IPS DF 6.9 (cell line): Measurements from ENCODE around the gene USP2.

Source experiments
- DNase-seq: peaks from one replicate; pipeline ENCODE4 v3.0.0-alpha.2; 2013; ENCODE audit warnings: low read depth, low spot score
- H3K27ac ChIP-seq: one replicate; pipeline ENCODE4 v1.5.1; 2013; ENCODE audit warnings: low read length, control low read depth
- H3K27me3 ChIP-seq: 2 replicates; pipeline ENCODE4 v1.6.1; 2013; ENCODE audit warnings: mild to moderate bottlenecking, low read length; ENCODE audit not compliant: control insufficient read depth, insufficient read depth
- H3K36me3 ChIP-seq: 2 replicates; pipeline ENCODE4 v1.6.1; 2013; ENCODE audit warnings: low read length; ENCODE audit not compliant: control insufficient read depth, insufficient read depth
- H3K4me1 ChIP-seq: 2 replicates; pipeline ENCODE4 v1.6.1; 2013; ENCODE audit warnings: low read length; ENCODE audit not compliant: control insufficient read depth, insufficient read depth
- H3K4me3 ChIP-seq: 2 replicates; pipeline ENCODE4 v1.5.1; 2013; ENCODE audit warnings: mild to moderate bottlenecking, low read length
- H3K9me3 ChIP-seq: 2 replicates; pipeline ENCODE4 v1.6.1; 2013; ENCODE audit warnings: low read length, inconsistent platforms; ENCODE audit not compliant: control insufficient read depth, insufficient read depth
- WGBS: extraction: QIAGEN DNeasy Blood & Tissue Kit; methylation state at CpG from one replicate; pipeline ENCODE4 v1.1.7; 2013; ENCODE audit warnings: mixed read lengths, missing lambda C conversion rate; ENCODE audit not compliant: insufficient read length, insufficient coverage; 5-methylcytosine and 5-hydroxymethylcytosine counted together

USP2 gene

GRCh38 chr11:119377112-119377901 is 4.2 kb downstream of the USP2 start:
- peaks cover 3% of the 10 kb centered on the region; the same call in 1 of the 2 replicates for H3K27me3 ChIP-seq
- peaks cover 23% of the 10 kb centered on the region for H3K4me1 ChIP-seq
- H3K4me3 ChIP-seq: no peak overlapping the region
- H3K9me3 ChIP-seq: no peaks in the 10 kb centered on the region
- no peaks in the 10 kb centered on the region for H3K36me3 ChIP-seq
- no peak for DNase-seq
- no CpG with 5 or more reads among the region's 12 CpGs for WGBS
- H3K27ac ChIP-seq: no peak overlapping the region

- Histone ChIP-seq H3K9me3 (no peaks in the 10 kb centered on the region), H3K27ac (no peak overlapping the region), H3K4me3 (no peak overlapping the region), H3K36me3 (no peaks in the 10 kb centered on the region), H3K4me1 (peaks cover 23% of the 10 kb centered on the region), H3K27me3 (peaks cover 3% of the 10 kb centered on the region; the same call in 1 of the 2 replicates)
- DNase-seq: no peak
- WGBS: no CpG with 5 or more reads among the region's 11 CpGs
Observed at GRCh38 chr11:119376197-119376847, 5.2 kb downstream of the USP2 start.

- Histone ChIP-seq H3K27ac (no peak overlapping the region), H3K4me3 (no peak overlapping the region), H3K27me3 (peaks cover 3% of the 10 kb centered on the region; the same call in 1 of the 2 replicates), H3K36me3 (no peaks in the 10 kb centered on the region), H3K4me1 (peaks cover 18% of the 10 kb centered on the region), H3K9me3 (no peaks in the 10 kb centered on the region)
- DNase-seq: no peak
- no CpG with 5 or more reads among the region's 14 CpGs for WGBS
Observed at GRCh38 chr11:119375337-119376196, 5.9 kb downstream of the USP2 start.

GRCh38 chr11:119374632-119375336 is 6.7 kb downstream of the USP2 start:
- no CpG with 5 or more reads among the region's 11 CpGs for WGBS
- Histone ChIP-seq H3K4me1 (peaks cover 15% of the 10 kb centered on the region), H3K27ac (no peak overlapping the region), H3K9me3 (no peaks in the 10 kb centered on the region), H3K4me3 (no peak overlapping the region), H3K36me3 (no peaks in the 10 kb centered on the region), H3K27me3 (no peaks in the 10 kb centered on the region)
- no peak for DNase-seq

GRCh38 chr11:119373921-119374631 is 7.4 kb downstream of the USP2 start:
- Histone ChIP-seq H3K27ac (no peak overlapping the region), H3K27me3 (no peaks in the 10 kb centered on the region), H3K36me3 (no peaks in the 10 kb centered on the region), H3K4me1 (peaks cover 14% of the 10 kb centered on the region), H3K4me3 (no peak overlapping the region), H3K9me3 (no peaks in the 10 kb centered on the region)
- DNase-seq: no peak
- no CpG with 5 or more reads among the region's 5 CpGs for WGBS

GRCh38 chr11:119373059-119373920 is 8.2 kb downstream of the USP2 start:
- Histone ChIP-seq H3K4me1 (peaks cover 10% of the 10 kb centered on the region), H3K4me3 (no peak overlapping the region), H3K27me3 (no peaks in the 10 kb centered on the region), H3K9me3 (no peaks in the 10 kb centered on the region), H3K27ac (no peak overlapping the region), H3K36me3 (no peaks in the 10 kb centered on the region)
- WGBS: no CpG with 5 or more reads among the region's 23 CpGs
- no peak for DNase-seq

- Histone ChIP-seq H3K36me3 (no peaks in the 10 kb centered on the region), H3K27me3 (no peaks in the 10 kb centered on the region), H3K27ac (no peak overlapping the region), H3K4me1 (peaks cover 7% of the 10 kb centered on the region; the same call in 1 of the 2 replicates), H3K4me3 (no peak overlapping the region), H3K9me3 (no peaks in the 10 kb centered on the region)
- no peak for DNase-seq
- WGBS: no CpG with 5 or more reads among the region's 26 CpGs
Observed at GRCh38 chr11:119372260-119373058, 9.0 kb downstream of the USP2 start.

- H3K27me3 ChIP-seq: no peaks in the 10 kb centered on the region
- no CpG with 5 or more reads among the region's 8 CpGs for WGBS
- no peak overlapping the region for H3K27ac ChIP-seq
- no peaks in the 10 kb centered on the region for H3K9me3 ChIP-seq
- no peak overlapping the region for H3K4me3 ChIP-seq
- peaks cover 6% of the 10 kb centered on the region; the same call in 1 of the 2 replicates for H3K4me1 ChIP-seq
- H3K36me3 ChIP-seq: no peaks in the 10 kb centered on the region
- no peak for DNase-seq
Observed at GRCh38 chr11:119371778-119372182, 9.7 kb downstream of the USP2 start.
